HG03135 (cell line): ENCODE data around the gene DOCK10.

ENCODE experiments used
- ATAC-seq: cut with Tn5 transposase; IDR thresholded peaks from one replicate; pipeline ENCODE4 v1.9.1; 2021; ENCODE audit warnings: mild to moderate bottlenecking, moderate library complexity; ENCODE audit not compliant: unreplicated experiment

DOCK10 gene

DNA sequence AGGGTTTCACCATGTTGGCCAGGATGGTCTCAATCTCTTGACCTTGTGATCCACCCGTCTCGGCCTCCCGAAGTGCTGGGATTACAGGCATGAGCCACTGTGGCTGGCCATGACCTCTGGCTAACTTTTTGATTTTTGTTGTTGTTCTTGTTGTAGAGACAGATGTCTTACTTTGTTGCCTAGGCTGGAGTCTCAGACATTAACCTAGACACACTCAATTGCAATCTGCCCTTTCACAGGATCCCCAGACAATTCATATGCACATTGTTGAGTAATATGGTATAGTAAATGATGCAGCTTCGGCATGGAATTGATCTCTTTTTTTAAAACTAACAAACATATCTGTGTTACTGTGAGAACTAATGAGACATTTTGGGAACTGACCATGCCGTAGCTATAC, 195.6 kb downstream of the DOCK10 start:
- ATAC-seq = no peak

GRCh38 chr2:224846161-224846560, 196.1 kb downstream of the DOCK10 start:
- ATAC-seq = no peak

- no peak for ATAC-seq
These were observed 199.1 kb downstream of the DOCK10 start for GRCh38 chr2:224843141-224843540.

- no peak for ATAC-seq
These were observed 200.4 kb downstream of the DOCK10 start for GRCh38 chr2:224841910-224842309.

DNA sequence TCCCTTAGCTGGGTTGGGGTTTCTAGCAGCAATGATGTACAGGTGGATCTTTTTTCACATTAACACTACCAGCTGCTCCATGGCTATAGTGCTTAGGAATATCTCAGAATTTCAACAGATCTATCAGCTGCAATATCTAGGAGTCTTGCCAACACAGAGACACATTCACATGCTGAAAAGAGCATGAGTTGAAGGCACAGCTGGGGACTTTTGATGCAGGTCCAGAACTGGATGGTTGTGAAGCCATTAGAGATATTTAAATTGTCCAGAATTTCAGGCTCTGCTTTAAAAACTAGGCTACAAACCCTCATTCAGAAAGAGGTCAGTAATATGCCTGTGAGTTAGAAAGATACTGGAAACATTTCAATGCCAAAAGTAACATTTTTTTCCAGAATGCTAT, 203.9 kb downstream of the DOCK10 start:
- no peak for ATAC-seq

DNA sequence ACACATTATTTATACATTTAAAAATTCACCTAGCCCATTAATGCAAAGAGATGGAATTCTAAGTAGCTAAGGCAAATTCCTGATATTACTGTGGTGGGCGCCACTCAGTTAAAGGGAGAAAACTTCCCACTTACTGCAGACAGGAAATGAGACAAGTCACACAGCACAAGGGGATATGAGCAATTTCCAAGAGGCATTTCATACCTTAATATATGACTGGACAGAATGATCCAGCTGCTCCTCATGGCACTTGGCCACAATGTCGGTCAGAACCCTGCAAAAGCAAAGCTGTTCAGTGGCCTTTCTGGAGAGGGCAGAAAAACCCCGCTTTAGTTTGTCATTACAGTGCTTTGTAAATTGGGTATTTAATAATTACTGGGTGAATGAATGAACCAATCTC, 204.7 kb downstream of the DOCK10 start:
- ATAC-seq = no peak

GRCh38 chr2:224837066-224837465, 205.2 kb downstream of the DOCK10 start:
- no peak for ATAC-seq

- no peak for ATAC-seq
These were observed 206.0 kb downstream of the DOCK10 start for GRCh38 chr2:224836263-224836662.

DNA sequence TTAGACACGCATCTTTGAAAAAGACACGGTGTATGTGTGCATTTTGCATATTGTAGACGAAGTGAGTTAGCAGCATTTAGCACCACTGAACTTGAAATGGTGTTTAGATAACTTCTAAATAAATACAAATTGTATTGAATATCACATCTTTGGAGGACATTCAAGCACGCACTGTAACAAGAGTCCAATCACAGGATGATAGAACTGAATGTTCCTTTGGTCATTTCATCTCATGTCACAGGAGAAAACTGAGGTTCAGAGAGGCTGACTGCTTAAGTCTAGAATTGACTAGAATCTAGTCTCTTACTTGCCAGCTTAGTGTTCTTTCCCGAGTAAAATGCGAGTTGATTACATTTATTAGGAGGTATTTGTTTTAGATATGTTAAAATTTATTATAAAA, 206.9 kb downstream of the DOCK10 start:
- no peak for ATAC-seq

- ATAC-seq = no peak
These were observed 208.3 kb downstream of the DOCK10 start for GRCh38 chr2:224833986-224834385.

GRCh38 chr2:224832207-224832606, 210.1 kb downstream of the DOCK10 start:
- ATAC-seq = no peak

- ATAC-seq = no peak
These were observed 210.7 kb downstream of the DOCK10 start for GRCh38 chr2:224831530-224831929.

DNA sequence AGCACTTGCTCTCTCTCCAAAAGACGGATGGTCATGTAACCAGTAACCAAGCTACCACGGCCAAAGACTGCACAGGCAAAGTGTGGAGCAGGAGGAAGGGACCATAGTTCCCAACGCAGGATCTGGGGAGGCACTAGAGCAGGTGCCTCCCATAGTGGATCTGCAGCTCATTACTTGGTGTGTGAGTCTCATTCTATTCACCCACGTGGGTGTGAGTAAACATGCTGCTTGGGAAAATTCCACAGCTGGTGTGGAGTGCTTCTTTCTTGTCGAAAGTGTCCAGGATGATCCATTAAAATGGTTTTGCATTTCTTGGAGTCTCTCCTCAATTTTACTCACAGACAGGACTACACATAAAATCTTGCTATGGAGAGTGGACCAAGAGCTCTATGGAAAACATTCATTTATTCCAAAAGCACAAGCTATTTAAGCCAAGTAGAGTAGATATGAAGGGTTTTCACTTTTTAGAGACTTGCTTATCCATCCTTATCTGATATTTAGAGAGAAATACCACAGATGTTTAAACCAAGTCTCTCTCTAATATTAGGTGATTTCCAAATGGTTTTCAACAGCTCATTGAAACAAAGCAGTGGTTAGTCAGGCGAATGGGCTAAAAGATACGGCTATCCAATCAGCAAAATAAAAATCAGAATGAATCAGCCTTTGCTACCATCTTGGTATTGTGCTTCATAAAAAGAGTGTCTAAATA, 221.8 kb downstream of the DOCK10 start:
- ATAC-seq = no peak

DNA sequence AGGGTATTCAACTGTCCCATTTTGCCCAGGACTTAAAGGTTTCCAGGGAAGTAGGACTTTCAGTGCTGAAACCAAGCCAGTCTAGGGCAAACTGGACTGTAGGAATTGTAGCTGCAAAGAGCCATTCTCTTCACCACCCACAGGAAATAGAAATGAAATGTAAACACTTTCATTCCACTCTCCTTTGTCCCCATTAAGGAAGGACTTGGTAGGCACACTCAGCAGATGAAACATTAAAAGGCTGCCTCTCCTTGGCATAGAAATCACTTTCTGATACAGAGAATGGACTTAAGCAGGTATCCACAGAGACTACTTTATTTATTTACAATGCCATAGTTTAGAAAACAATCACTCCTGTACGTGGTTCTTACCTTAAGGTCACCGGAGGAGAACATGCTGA, 223.2 kb downstream of the DOCK10 start:
- no peak for ATAC-seq

DNA sequence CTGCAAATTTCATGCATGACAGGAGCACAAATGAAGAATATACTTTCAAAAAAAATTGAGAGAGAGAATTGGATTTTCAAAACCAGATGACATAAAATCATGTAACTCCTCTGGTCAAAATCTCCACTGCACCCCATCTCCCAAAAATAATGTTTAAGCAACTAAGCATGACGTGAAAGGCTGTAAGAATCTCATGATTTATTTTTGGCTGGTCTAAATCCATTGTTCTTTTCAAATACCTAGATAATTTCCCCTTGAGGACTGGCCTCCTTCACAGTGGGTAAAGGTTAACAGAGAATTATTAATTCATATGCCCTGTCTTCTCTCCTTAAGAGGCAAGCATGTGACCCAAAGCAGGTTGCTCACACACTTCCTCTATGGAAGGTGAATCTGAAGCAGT, 224.6 kb downstream of the DOCK10 start:
- ATAC-seq = no peak

GRCh38 chr2:224816816-224817215, 225.5 kb downstream of the DOCK10 start:
- ATAC-seq = no peak

DNA sequence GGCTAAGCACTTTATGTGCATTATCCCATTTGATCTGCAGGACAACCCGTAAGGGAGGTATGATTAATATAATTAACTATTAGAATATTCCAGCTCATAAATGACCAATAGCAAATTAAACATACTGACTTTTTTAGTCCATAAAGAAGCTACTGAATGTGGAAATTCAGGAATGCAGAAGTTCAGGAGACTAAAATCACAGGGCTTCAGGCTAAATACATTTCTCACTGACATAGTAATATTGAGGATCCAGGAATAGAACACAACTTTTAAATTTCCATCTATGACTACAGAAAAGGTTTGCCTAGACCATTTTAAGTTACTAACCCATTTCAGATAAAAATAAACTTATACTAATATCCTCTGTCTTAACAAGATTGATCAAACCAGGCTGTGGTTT, 228.7 kb downstream of the DOCK10 start:
- no peak for ATAC-seq

DNA sequence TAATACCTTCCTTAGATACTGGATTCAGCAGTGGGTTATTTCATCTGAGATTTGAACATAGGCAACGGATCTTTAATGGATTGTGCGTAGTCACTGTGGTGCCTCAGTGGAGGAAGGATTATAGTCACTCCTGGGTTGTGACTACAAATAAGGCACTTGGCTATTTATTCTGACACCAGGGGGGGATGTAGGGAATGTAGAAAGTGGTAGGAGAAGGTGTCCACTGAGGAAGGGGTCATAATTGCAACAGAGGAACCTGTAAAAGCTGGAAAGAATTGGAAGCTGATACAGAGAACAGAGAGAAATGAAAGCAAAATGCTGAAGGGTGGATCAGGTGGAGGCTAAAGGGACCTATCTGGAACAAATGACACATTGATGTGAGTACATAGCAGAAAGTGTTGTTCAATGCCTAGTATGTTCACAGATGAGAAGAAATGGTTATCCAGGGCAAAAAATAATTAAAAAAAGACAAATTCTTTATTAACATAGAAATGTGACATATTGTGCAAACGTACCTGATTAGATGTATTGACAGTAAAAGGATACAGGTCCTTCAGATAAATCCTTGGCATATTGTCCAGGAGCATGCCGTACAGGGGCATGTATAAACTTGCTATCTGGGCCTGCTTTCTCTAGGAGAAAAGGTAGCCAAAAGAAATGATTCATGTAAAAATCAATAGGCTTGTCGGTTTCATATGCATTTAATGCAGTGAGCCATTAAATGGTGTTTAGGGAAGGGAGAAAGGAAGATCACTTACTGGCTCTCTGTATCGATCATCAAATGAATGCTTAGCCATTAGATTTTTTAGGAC, 234.9 kb downstream of the DOCK10 start:
- no peak for ATAC-seq

DNA sequence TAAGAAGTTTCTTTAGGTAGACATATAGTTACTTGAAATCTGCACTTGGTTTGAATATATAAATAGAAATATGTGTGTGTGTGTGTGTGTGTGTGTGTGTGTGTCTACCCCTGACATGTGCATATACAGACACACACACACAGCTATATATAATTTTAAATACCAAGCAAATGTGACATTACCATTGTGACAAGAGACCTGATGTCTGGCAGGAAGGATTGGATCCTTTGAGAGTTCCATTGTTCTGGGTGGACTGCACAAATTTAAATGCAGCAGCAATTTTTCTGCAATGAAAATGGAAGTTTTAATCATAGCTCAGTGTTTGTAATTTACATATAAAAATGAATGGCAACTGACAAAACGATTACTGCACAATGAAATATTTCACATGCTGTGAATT, 238.3 kb downstream of the DOCK10 start:
- no peak for ATAC-seq

GRCh38 chr2:224802407-224802806, 239.9 kb downstream of the DOCK10 start:
- ATAC-seq = no peak

GRCh38 chr2:224801360-224801759, 240.9 kb downstream of the DOCK10 start:
- no peak for ATAC-seq

- ATAC-seq = no peak
These were observed 242.6 kb downstream of the DOCK10 start for GRCh38 chr2:224799691-224800090.
